HG03457 (cell line): ENCODE data around the gene RPP14.
"Not testable (repeated sequence)": the region's sequence is repeated elsewhere in the genome, so short reads cannot be mapped to it uniquely, and the experiment has no call there.

Source experiments
- ATAC-seq: cut with Tn5 transposase; IDR thresholded peaks from one replicate; pipeline ENCODE4 v1.9.1; 2021; ENCODE audit warnings: moderate number of reproducible peaks; ENCODE audit not compliant: unreplicated experiment

Gene RPP14

GRCh38 chr3:58305882-58306711 is at the start of gene RPP14, which contains the start of gene HTD2:
TSS of gene RPP14 (plus strand) at chr3:58306245. CDS start at chr3:58310330, 4,085 bp downstream.
TSS of gene HTD2 (plus strand) at chr3:58306520. CDS start at chr3:58317614, 11,094 bp downstream.
- ATAC-seq: peak; percentile 69

- no peak for ATAC-seq
Measured at GRCh38 chr3:58256511-58256910, 49.5 kb upstream of the RPP14 start.

DNA sequence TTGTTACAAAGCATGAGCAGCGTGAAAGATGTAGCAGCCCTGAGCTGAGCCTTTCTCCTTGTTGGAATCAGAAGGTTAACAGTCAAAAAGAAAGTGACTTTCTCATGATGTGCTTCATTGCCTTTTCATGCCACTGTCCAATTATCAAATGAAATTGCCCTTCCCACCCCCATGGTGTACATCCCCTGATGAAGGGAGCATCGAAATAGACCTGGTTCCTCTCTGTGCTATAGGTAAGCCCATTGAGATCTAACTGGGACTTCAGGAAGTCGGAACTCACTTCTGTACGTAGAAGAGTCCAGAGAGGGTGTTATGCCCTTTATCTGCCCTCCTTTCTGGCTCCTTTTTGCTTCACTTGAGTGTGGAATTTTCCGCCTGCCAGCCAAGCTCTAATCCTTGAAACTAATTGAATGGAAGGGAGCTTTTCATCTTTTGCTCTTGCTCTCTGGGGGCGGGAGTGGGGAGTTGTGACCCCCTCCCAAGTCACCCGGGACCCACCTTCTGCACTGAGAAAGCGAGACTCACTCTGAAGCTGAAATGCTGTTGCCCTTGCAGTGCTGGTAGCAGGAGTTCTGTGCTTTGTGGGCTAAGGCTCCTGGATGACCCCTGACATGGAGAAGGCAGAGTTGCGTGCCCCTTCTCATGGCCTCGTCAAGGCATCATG is 47.5 kb upstream of the RPP14 start:
- ATAC-seq: no peak

DNA sequence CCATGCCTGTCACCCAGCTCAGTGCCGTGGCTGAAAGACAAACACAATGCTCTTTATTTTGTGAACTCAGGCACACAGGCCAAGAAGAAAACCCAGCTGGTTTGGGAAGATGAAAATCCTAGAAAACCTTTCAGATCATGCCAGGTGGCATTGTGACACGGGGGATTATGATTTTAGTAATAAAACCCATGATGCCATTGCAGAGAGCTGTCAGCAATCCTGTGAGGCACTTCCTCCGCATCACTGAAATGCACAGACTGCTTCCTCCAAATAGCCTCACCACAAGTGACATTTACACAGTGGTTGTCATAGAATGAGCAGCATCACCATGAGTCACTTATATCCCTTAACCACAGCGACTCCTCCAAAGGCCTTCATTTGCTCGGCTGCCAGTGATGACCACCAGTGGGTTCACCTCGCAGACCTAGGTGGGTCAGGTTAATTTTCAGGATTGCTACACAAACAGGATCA is 45.7 kb upstream of the RPP14 start:
- ATAC-seq: no peak

DNA sequence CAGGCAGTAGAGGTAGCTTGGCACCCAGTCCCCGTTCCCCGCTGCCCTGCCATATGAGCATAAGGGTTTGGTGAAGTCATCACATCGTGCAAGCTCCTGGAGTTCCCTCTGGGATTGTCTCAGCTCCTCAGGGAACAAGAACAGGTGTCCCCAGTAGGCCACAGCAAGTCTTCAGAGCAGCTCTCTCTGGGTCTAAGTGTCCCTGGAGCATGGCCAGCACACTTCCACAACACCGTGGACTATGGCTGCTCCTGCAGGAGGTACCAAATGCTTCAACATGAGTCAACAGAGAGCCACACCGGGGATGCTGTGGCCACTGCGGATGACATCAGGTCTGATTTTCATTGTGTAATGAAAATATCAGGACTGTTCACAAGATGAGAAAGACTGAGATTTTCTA is 45.3 kb upstream of the RPP14 start:
- no peak for ATAC-seq

GRCh38 chr3:58261954-58262666 is 43.9 kb upstream of the RPP14 start:
- peak; percentile 85 for ATAC-seq

DNA sequence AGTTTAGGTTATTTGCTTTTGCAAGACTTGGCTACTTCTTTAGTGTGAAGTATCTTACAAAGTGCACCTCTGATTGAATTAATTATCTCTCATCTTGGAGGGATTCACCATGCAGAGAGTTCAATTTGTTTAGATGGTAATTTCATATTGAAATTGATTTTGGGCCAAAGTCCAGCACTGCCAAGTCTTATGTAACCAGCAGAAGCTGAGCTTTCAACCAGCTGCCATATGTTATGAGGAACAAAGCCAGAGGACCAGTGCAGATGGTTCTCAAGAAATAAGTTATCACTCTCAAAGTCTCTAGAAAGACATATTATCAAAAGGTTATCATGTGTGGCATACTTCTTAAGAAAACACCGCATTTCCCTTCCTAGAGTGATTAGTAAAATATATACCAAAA is 39.5 kb upstream of the RPP14 start:
- ATAC-seq: no peak

DNA sequence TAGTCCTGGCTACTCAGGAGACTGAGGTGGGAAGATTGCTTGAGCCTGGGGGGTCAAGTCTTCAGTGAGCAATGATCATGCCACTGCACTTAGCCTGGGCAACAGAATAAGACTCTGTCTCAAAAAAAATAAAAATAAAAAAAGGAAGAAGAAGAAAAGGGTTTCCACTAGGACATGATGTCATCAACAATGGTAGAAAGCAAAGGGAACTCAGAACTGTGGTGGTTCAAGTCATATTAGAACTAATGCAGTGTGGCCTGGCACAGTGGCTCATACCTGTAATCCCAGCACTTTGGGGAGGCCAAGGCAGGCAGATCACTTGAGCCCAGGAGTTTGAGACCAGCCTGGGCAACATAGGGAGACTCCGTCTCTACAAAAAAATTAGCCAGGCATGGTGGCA is 38.5 kb upstream of the RPP14 start:
- not testable (repeated sequence) for ATAC-seq

- ATAC-seq: no peak
Measured at GRCh38 chr3:58269356-58269755, 36.7 kb upstream of the RPP14 start.

GRCh38 chr3:58270485-58270884 is 35.6 kb upstream of the RPP14 start:
- no peak for ATAC-seq

DNA sequence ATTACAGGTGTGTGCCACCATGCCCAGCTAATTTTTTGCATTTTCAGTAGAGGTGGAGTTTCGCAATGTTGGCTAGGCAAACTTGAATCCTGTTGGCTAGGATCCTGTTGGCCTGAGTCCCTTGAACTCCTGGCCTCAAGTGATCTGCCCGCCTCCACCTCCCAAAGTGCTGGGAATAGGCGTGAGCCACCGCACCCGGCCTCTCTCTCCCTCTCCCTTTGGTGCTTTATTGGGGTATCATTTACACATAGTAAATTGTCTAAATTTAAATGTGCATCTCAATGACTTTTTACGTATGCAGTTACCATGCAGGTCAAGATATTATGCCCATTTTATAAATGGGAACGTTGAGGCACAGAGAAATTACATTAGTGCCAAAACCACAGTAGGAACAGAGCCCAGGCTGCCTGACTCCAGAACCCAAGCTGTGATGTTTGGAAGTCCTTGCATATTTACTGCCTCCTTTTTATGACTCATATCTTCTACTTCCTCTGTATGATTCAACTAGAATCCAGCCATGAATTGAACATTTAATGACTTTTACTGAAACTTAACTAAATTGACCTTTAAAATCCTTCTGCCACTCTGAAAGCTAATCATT is 34.0 kb upstream of the RPP14 start:
- no peak for ATAC-seq

DNA sequence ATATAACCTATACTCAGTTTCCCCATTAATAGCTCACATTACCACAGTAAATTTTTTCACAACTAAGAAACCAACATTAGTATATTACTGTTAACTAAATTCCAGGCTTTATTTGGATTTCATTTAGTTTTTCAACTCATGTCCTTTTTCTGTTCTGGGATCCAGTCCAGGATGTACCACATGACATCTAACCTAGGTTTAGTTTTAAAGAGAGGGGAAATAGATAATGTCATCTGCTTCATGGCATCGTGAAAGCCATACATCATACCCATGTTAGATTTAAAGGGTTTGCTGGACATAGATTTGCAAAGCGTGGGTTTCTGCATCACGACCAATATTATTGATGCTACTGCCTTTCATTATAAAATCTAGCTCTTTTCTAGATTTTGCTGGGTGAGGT is 33.2 kb upstream of the RPP14 start:
- ATAC-seq: no peak

DNA sequence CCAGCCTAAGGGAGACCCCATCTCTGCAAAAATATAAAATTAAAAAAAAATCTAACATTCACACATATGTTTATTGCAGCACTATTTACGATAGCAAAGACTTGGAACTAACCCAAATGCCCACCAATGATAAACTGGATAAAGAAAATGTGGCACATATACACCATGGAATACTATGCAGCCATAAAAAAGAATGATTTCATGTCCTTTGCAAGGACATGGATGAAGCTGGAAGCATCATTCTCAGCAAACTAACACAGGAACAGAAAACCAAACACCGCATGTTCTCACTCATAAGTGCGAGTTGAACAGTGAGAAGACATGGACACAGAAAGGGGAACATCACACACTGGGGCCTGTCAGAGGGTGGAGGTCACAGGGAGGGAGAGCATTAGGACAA is 32.7 kb upstream of the RPP14 start:
- ATAC-seq: not testable (repeated sequence)

DNA sequence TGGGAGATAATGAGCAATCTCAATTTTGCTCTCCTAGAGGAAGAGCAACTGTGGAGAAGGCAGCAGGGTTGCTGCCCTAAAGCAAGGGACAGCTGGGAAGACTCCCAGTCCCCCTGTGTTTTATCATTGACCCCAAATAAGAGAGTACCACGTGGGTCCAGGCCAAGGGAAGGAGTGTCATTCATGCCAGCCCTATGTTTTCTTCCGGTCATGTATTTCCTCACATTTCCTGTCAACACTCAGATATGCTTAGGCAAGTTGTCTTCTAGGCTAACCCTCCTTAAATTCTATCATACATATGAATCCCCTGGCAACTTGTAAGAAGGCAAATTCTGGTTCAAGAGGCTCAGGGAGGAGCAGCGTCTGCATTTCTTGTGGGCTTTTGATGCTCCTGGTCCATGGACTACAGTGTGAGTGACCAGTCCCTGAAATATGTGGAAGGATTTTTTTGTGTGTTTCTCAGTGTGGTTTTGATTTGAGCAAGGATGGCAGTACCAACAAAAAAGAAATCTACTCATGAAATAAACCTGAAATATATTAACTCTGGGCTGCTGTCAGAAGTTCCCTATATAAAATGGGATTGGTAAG is 31.9 kb upstream of the RPP14 start:
- no peak for ATAC-seq

- no peak for ATAC-seq
Measured at GRCh38 chr3:58281069-58281468, 25.0 kb upstream of the RPP14 start.

DNA sequence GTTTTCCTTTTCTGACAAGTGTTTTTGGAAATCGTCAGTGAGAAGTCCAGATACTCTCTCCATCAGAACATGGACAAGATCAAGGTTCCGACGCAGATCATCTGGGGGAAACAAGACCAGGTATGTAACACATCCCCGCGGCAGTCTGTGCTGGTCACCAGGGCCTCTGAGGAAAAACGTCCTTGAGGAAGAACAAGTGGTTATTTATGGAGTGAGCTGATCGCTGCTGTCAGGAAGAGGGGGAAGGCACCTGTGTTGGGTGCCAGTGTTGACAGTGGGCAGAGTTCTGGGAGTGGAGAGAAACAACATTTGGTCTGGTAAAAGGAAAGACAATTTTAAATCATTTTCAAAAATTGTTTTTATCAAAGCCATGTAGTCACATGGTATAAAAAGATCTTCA is 20.7 kb upstream of the RPP14 start:
- ATAC-seq: no peak

DNA sequence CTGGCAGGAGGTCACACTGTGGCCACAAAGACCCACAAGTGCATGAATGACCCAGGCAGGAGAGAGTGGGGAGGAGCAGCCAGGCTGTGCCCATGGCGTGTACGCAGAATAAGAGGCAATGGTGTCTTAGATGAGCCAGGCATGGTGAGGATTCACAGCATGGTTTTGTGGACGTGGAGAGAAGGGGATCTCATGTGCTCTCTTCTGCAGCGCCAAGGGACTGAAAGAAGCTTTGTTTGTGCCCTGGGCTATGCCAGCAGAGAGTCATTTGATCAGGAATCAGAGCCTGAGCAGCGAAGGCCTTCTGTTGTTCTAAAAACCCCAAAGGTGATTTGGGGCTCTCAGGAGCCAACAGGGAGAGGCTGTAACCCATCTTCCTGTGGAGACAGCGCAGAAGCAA is 18.7 kb upstream of the RPP14 start:
- ATAC-seq: no peak

GRCh38 chr3:58288011-58288728 is 17.9 kb upstream of the RPP14 start:
- ATAC-seq: no peak

- not testable (repeated sequence) for ATAC-seq
Measured at GRCh38 chr3:58288964-58289613, 17.0 kb upstream of the RPP14 start.

- not testable (repeated sequence) for ATAC-seq
Measured at GRCh38 chr3:58290446-58290845, 15.6 kb upstream of the RPP14 start.
